ENCODE measurements around the gene PTTG1IP.

Gene PTTG1IP

DNA sequence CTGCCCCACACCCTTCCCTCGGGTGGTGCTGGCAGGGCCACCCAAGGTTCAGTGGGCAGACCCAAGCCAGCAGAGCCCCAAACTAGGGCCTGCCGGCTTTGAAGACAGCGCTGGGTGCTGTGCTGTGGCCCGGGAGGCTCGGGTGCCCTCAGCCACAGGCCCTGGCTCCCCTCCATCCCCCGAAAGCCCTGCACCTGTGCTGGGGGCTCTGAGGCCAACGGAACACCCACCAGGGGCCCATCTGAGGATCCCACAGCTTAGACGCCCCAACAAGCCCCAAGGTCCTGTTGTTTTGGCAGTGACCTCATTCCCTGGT lies 38.6 kb upstream of the PTTG1IP start:
- no peak for TF ChIP-seq ZFX (IDR thresholded peaks at IDR 0.05; ENCODE audit: borderline replicate concordance)
- TF ChIP-seq, protein P1, sequence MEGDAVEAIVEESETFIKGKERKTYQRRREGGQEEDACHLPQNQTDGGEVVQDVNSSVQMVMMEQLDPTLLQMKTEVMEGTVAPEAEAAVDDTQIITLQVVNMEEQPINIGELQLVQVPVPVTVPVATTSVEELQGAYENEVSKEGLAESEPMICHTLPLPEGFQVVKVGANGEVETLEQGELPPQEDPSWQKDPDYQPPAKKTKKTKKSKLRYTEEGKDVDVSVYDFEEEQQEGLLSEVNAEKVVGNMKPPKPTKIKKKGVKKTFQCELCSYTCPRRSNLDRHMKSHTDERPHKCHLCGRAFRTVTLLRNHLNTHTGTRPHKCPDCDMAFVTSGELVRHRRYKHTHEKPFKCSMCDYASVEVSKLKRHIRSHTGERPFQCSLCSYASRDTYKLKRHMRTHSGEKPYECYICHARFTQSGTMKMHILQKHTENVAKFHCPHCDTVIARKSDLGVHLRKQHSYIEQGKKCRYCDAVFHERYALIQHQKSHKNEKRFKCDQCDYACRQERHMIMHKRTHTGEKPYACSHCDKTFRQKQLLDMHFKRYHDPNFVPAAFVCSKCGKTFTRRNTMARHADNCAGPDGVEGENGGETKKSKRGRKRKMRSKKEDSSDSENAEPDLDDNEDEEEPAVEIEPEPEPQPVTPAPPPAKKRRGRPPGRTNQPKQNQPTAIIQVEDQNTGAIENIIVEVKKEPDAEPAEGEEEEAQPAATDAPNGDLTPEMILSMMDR (IDR thresholded peaks at IDR 0.05), result no peak
- no peak overlapping the region for H3K27ac ChIP-seq

GRCh38 chr21:44911384-44912157 lies 38.1 kb upstream of the PTTG1IP start:
- TF ChIP-seq, protein P1 (IDR thresholded peaks at IDR 0.05), result peak; percentile 86
- TF ChIP-seq ZFX (IDR thresholded peaks at IDR 0.05; ENCODE audit: borderline replicate concordance), result no peak
- no peak overlapping the region for H3K27ac ChIP-seq

DNA sequence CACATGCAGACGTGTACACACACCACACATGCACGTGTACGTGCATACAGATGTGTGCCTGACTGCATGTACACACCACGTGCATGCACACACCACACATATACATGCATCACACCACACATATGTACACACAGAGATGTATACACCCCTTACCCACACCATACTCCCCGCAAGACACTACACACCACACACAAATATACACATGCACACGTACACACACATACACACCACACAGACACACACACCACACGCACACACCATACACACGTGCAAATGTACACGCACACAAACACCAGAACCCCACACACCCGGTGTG lies 37.5 kb upstream of the PTTG1IP start:
- TF ChIP-seq, protein P1 (IDR thresholded peaks at IDR 0.05), result no peak
- TF ChIP-seq ZFX (IDR thresholded peaks at IDR 0.05; ENCODE audit: borderline replicate concordance), result no peak
- H3K27ac ChIP-seq, result no peak overlapping the region

DNA sequence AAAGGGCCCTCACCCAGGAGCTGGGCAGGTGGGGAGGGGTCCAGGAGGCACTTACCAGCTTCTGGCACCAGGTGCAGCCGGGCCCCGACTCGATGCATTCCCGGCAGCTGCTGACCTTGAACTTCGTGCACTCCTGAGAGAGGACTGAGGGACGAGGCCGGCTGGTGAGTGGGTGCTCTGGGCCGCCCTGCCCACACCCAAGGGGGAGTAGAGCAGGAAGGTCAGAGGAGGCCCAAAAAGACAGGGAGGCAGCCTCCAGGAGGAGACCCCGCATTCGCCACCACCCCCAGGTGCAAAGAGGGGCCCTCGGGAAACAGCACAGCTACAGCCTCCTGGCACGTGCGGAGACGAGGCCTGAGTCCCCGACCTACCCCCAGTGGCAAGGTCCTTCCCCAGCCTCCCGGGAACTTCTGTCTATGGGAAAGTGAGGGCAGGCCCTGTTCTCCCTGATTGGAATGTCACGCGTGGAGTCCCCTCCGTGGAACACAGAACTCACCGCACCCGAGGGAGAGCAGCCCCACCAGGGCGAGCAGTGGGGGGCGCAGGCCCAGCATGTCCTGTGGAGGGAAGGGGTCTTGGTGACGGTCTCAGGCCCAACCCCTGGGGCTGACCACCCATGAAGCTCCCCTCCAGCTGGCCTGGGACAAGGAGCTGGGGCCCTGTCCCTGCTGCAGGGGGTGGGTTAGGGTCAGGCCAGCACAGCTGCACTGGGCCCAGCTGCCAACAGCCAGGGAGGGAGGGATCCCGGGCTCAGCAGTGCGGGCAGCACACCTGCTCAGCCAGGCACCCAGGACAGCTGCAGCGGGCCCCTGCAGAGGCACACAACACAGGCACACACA lies 37.0 kb upstream of the PTTG1IP start:
- no peak overlapping the region for H3K27ac ChIP-seq
- TF ChIP-seq, protein P1 (IDR thresholded peaks at IDR 0.05), result no peak
- no peak for TF ChIP-seq ZFX (IDR thresholded peaks at IDR 0.05; ENCODE audit: borderline replicate concordance)

DNA sequence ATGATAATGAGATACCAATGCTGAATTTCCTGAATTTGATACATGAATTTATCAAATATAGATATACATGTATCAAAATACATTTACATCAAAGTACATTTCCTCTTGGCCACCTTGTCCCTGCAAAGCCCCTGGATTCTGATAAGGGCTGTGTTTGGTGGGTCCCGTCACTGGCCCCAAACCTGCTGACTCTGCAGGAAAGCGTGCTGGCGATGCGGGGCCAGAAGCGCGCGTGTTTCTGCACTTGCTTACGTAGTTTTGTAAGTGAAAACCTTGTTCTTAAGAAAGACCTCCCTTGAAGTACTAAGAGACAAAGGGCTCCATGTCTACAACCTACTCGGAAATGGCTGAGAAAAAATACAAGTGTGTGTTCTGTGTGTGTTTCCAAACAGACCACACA lies 36.2 kb upstream of the PTTG1IP start:
- H3K27ac ChIP-seq, result no peak overlapping the region
- no peak for TF ChIP-seq ZFX (IDR thresholded peaks at IDR 0.05; ENCODE audit: borderline replicate concordance)
- TF ChIP-seq, protein P1 (IDR thresholded peaks at IDR 0.05), result no peak

DNA sequence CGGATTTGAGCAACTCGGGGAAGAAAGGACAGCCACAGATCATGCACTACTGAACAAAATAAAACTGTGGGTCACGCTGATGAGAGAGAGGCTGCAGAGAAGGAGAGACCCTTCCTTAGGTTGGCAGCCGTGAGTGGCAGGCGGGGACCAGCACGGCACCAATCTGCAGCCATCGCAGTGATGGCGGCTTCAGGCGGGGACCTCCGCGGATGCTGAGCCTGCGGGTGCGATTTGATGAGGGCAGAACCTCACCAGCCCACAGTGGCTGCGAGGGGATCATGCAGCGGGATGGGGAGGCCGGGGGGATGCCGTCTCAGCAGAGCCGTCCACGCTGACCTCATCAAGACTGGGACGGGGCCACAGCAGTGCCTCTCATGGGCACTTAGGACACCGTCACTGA lies 35.4 kb upstream of the PTTG1IP start:
- no peak overlapping the region for H3K27ac ChIP-seq
- no peak for TF ChIP-seq ZFX (IDR thresholded peaks at IDR 0.05; ENCODE audit: borderline replicate concordance)
- TF ChIP-seq, protein P1 (IDR thresholded peaks at IDR 0.05), result no peak

Measured in 22Rv1 (cell line).